K562 (cell line): Measurements from ENCODE around the gene SLC35G1. TPM values are rescaled to one million over a fixed set of nuclear protein-coding genes. Genes with fewer than 3 reads are reported as not detected.

ENCODE experiments used
- ATAC-seq: fragments of 200-7000 bp; cut with Tn5 transposase; 3 replicates; pipeline ENCODE4 v1.9.1; 2020; ENCODE audit warnings: moderate library complexity
- BruUV-seq: library from RNA; stranded (reverse); fragments of 400-500 nt; replicated peaks from 2 replicates; lab custom pipeline; 2021; lab: Mats Ljungman, UMichigan
- CTCF ChIA-PET: fragments of 300-600 bp; formaldehyde crosslinking; extraction: SDS; loops from one replicate; lab custom pipeline; 2021; ENCODE audit warnings: low intra/inter-chr PET ratio; lab: Yijun Ruan, JAX
- POLR2A ChIA-PET: fragments of 300-600, 350-650 bp; sonication (Branson Sonifier 250); formaldehyde crosslinking; extraction: SDS; loops from one replicate; lab custom pipeline; 2021; ENCODE audit warnings: antibody characterized with exemption, inconsistent platforms; lab: Yijun Ruan, JAX
- DNase-seq, 4 experiments: peaks; one replicate each; pipeline versions ENCODE4 v3.0.0 to v3.0.0-alpha.2; 2011 to 2018; ENCODE audit warnings: low spot score in 3 of 4, mixed read lengths in 3 of 4; ENCODE audit errors: extremely low read depth in 1 of 4
- FAIRE-seq: peaks from 2 replicates; lab custom pipeline; 2011; peaks lifted over from hg19 to GRCh38; lab: Jason Lieb, UNC
- H2AFZ ChIP-seq: 2 replicates; pipeline ENCODE4 v1.6.0; 2011; ENCODE audit warnings: low read depth, low read length, control low read depth, inconsistent platforms
- H3K27ac ChIP-seq: fragments of 200-600 bp; 3 replicates; pipeline ENCODE4 v1.8.0; 2011; ENCODE audit warnings: low read depth, mild to moderate bottlenecking, control low read depth, inconsistent platforms, low read length, moderate library complexity, mixed read lengths; ENCODE audit errors: extremely low read depth
- H3K27me3 ChIP-seq, 2 experiments: fragments of 300-600 bp in 1 of 2; 2 replicates in 1 of 2; 3 replicates in 1 of 2; pipeline versions ENCODE4 v1.6.0 to v1.8.0; 2011; ENCODE audit warnings: inconsistent platforms in 2 of 2, low read length in 2 of 2, mild to moderate bottlenecking in 1 of 2, mixed read lengths in 1 of 2, moderate library complexity in 1 of 2; ENCODE audit not compliant: control insufficient read depth in 2 of 2, insufficient read depth in 2 of 2
- H3K36me3 ChIP-seq: fragments of 300-600 bp; 3 replicates; pipeline ENCODE4 v1.8.0; 2011; ENCODE audit warnings: mild to moderate bottlenecking, low read length, inconsistent platforms; ENCODE audit not compliant: control insufficient read depth, insufficient read depth
- H3K4me1 ChIP-seq, 2 experiments: fragments of 200-600 bp in 1 of 2; replicated peaks in 1 of 2; 2 replicates in 1 of 2; 3 replicates in 1 of 2; pipeline versions ENCODE4 v1.5.1 to v1.8.0; 2011; ENCODE audit warnings: inconsistent platforms in 2 of 2, low read length in 2 of 2, mild to moderate bottlenecking in 1 of 2, mixed read lengths in 1 of 2, moderate library complexity in 1 of 2; ENCODE audit not compliant: control insufficient read depth in 2 of 2, insufficient read depth in 2 of 2
- H3K4me2 ChIP-seq: 2 replicates; pipeline ENCODE4 v1.6.1; 2011; ENCODE audit warnings: low read length, control low read depth, inconsistent platforms, mixed read lengths; ENCODE audit not compliant: insufficient read depth
- H3K4me3 ChIP-seq: fragments of 200-600 bp; sonication (generic), shearing (Covaris generic); 2 replicates; pipeline ENCODE4 v1.5.1; 2016; ENCODE audit warnings: control low read depth, inconsistent platforms
- H3K79me2 ChIP-seq: fragments of 200-600 bp; 3 replicates; pipeline ENCODE4 v1.8.0; 2011; ENCODE audit warnings: low read length, inconsistent platforms; ENCODE audit not compliant: control insufficient read depth, insufficient read depth
- H3K9ac ChIP-seq, 2 experiments: 2 replicates each; pipeline versions ENCODE4 v1.6.0 to v1.6.1; 2011; ENCODE audit warnings: low read depth in 2 of 2, low read length in 2 of 2, control low read depth in 1 of 2, inconsistent platforms in 1 of 2, mild to moderate bottlenecking in 1 of 2, mixed read lengths in 1 of 2; ENCODE audit not compliant: insufficient read depth in 1 of 2
- H3K9me1 ChIP-seq: one replicate; pipeline ENCODE4 v1.6.0; 2011; ENCODE audit warnings: inconsistent platforms, mild to moderate bottlenecking, low read length, moderate library complexity; ENCODE audit not compliant: control insufficient read depth, insufficient read depth
- H3K9me3 ChIP-seq: replicated peaks from 2 replicates; pipeline ENCODE4 v1.5.1; 2011; ENCODE audit warnings: low read depth, low read length, inconsistent platforms; ENCODE audit not compliant: control insufficient read depth, insufficient read depth
- H4K20me1 ChIP-seq: replicated peaks from 2 replicates; pipeline ENCODE4 v1.6.1; 2011; ENCODE audit warnings: low read length, inconsistent platforms, mixed read lengths; ENCODE audit not compliant: control insufficient read depth, insufficient read depth
- CREBBP ChIP-seq: IDR thresholded peaks from one replicate; pipeline ENCODE4 v1.6.1; 2012; ENCODE audit warnings: low read depth, mild to moderate bottlenecking, control low read depth, inconsistent platforms, low read length
- ESRRA ChIP-seq: fragments of 450-650 bp; IDR thresholded peaks from 2 replicates; pipeline ENCODE4 v1.6.1; 2014; ENCODE audit warnings: low read depth, mild to moderate bottlenecking, moderate library complexity, borderline replicate concordance
- HDAC3 ChIP-seq: fragments of 450-650 bp; IDR thresholded peaks from 2 replicates; pipeline ENCODE4 v1.6.1; 2018; ENCODE audit warnings: borderline replicate concordance, mild to moderate bottlenecking, moderate library complexity; ENCODE audit not compliant: partially characterized antibody
- HMBOX1 ChIP-seq: sonication (generic); IDR thresholded peaks from 2 replicates; pipeline ENCODE4 v1.6.1; 2016
- RUNX1 ChIP-seq: sonication (generic); IDR thresholded peaks from 2 replicates; pipeline ENCODE4 v1.6.1; 2016; ENCODE audit warnings: antibody characterized with exemption, low read depth
- SAP30 ChIP-seq: fragments of 200-600 bp; sonication (generic); IDR thresholded peaks from 2 replicates; pipeline ENCODE4 v1.6.1; 2012; ENCODE audit warnings: borderline replicate concordance, low read depth, mild to moderate bottlenecking, moderate library complexity, low read length, control low read depth, inconsistent platforms; ENCODE audit not compliant: insufficient read depth, poor library complexity, severe bottlenecking
- WGBS: fragments of 100-300 bp; shearing (Covaris generic); methylation state at CpG from one replicate; pipeline ENCODE4 v1.1.6; 2016; ENCODE audit warnings: low coverage, mixed read lengths; ENCODE audit not compliant: insufficient coverage; ENCODE audit errors: missing lambda C conversion rate; 5-methylcytosine and 5-hydroxymethylcytosine counted together
- in situ Hi-C: fragments of 300-500 bp; cut with MboI; formaldehyde crosslinking; loops from 4 replicates; pipeline ENCODE4 v1.15.0; 2018; ENCODE audit warnings: inconsistent platforms, mixed read lengths
- intact Hi-C: fragments of 100-400 bp; cut with micrococcal nuclease; formaldehyde crosslinking; loops from 2 replicates; pipeline ENCODE4 v1.14.2; 2022
- polyA plus RNA-seq, 8 experiments: library from polyadenylated mRNA; depleted of rRNA in 4 of 8; stranded (reverse) in 5 of 8; unstranded in 3 of 8; fragments of >200 nt; fragmentation: Nextera tagmentation in 2 of 8; fragmentation: Illumina TruSeq in 1 of 8; extraction: Ambion mirVana in 2 of 8; extraction: Trizol in 1 of 8; gene quantifications; 2 replicates each; pipeline versions ENCODE4 v1.2.1 to v1.2.3, GENCODE V29; 2011 to 2014; ENCODE audit warnings: inconsistent platforms in 1 of 8, missing spikeins in 1 of 8
- total RNA-seq, 7 experiments: library from RNA; depleted of rRNA in 6 of 7; stranded (reverse); fragments of >200 nt in 6 of 7; fragmentation: Illumina TruSeq in 2 of 7; extraction: Trizol in 2 of 7; gene quantifications; 2 replicates each; pipeline versions ENCODE4 v1.2.1 to v1.2.3, GENCODE V29; 2011 to 2021; ENCODE audit warnings: low replicate concordance in 1 of 7
- TF ChIP-seq, protein P1 (sequence below): IDR thresholded peaks from 3 replicates; pipeline ENCODE4 v1.6.1; 2011; ENCODE audit warnings: borderline replicate concordance, mild to moderate bottlenecking, moderate library complexity; ENCODE audit not compliant: insufficient read length; ENCODE audit errors: extremely low read depth

SLC35G1 gene
- total and polyA plus RNA-seq, 9 of the 15 experiments (the other 6 are each of a cell fraction or from before 2014, with no cell fraction given): 0.76 to 8.5 (median 4.9) TPM

DNA sequence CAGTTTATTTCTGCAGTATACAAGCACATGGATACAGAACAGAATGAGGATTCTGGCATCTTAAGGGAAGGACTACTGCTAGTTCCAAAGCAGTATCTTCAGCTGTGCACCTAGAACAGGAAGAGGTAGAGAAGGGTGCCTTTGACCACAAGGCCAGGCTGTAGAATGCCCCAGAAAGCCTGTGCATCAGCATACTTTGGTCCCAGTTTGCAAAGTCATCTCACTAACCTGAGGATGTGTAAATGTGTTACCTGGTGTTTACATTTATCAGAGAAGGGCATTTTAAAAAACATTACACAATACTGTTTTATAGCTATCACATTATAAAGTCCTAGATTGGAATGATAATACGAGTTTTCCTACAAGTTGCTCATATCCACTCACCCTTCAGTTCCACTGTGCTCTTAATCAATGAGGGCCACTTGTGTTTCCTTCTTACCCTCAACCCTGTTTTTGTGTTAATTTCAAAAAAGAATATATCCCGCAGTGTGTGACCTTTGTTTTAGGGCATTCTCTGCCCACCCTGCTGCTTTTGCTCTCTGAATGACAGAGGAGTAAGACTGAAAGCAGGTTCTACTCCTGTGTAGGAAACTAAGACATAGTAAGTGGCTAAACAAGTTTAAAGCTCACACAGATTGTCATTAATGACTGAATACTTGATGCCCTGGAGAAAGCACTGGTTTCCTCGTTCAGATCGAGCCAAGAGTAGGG, 3.4 kb downstream of the SLC35G1 start:
- Histone ChIP-seq H3K36me3 (peaks cover 25% of the 10 kb centered on the region; the same call in 2 of the 3 replicates), H3K4me1 (peaks cover 9% of the 10 kb centered on the region in 2 experiments; a peak in 4 of 5 replicates), H3K4me2 (no peak overlapping the region), H3K9me3 (no peaks in the 10 kb centered on the region), H4K20me1 (0 out of 2 replicates have a peak, but pooled peaks cover 4% of the 10 kb centered on the region), H3K27me3 (no peaks in the 10 kb centered on the region), H3K27ac (no peak overlapping the region), H3K79me2 (peaks cover 31% of the 10 kb centered on the region), H3K9ac (no peak overlapping the region), H2AFZ (no peak overlapping the region), H3K9me1 (no peaks in the 10 kb centered on the region), H3K4me3 (no peak overlapping the region)
- no TSS peak for BruUV-seq
- ChIA-PET POLR2A (no interaction called here), CTCF (no interaction called here)
- TF ChIP-seq RUNX1 (no peak), HDAC3 (no peak)
- in situ Hi-C loops (no loop called here), intact Hi-C loops (no loop called here)
- WGBS: 49% methylated on average over 4 of the region's 4 CpGs
- FAIRE-seq (no peak), ATAC-seq (no peak), DNase-seq (no peak)

DNA sequence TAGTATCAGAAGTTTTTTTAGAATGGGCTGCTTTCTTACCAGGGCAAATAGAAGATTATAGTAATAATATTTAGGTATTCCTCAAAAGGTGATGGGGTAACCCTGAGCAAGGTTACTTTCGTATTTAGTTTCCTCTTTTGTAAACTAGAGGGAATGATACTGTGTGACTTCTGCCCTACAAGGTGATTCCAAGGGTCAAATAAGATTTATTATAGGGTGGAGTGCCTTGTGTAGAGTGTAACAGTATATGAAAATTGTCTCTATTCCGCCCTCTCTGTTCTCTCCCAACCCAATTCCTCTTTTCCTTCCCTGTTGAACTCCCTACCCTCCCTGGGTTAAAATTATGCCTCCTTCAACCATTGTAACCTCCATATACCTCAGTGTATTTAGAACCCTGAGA, 5.3 kb downstream of the SLC35G1 start:
- ChIA-PET POLR2A (no interaction called here), CTCF (no interaction called here)
- TF ChIP-seq HMBOX1: no peak
- TF ChIP-seq SAP30: no peak
- TF ChIP-seq, protein P1, sequence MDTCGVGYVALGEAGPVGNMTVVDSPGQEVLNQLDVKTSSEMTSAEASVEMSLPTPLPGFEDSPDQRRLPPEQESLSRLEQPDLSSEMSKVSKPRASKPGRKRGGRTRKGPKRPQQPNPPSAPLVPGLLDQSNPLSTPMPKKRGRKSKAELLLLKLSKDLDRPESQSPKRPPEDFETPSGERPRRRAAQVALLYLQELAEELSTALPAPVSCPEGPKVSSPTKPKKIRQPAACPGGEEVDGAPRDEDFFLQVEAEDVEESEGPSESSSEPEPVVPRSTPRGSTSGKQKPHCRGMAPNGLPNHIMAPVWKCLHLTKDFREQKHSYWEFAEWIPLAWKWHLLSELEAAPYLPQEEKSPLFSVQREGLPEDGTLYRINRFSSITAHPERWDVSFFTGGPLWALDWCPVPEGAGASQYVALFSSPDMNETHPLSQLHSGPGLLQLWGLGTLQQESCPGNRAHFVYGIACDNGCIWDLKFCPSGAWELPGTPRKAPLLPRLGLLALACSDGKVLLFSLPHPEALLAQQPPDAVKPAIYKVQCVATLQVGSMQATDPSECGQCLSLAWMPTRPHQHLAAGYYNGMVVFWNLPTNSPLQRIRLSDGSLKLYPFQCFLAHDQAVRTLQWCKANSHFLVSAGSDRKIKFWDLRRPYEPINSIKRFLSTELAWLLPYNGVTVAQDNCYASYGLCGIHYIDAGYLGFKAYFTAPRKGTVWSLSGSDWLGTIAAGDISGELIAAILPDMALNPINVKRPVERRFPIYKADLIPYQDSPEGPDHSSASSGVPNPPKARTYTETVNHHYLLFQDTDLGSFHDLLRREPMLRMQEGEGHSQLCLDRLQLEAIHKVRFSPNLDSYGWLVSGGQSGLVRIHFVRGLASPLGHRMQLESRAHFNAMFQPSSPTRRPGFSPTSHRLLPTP: no peak
- no peak for TF ChIP-seq CREBBP
- TF ChIP-seq ESRRA: no peak
- H3K27me3 ChIP-seq: no peaks in the 10 kb centered on the region
- FAIRE-seq (no peak), ATAC-seq (no peak), DNase-seq (no peak)
- H2AFZ ChIP-seq: no peak overlapping the region
- 89% methylated on average over 2 of the region's 2 CpGs for WGBS
- no peaks in the 10 kb centered on the region for H3K9me3 ChIP-seq
- no TSS peak for BruUV-seq
- intact Hi-C loops (no loop called here), in situ Hi-C loops (no loop called here)
- H3K4me3 ChIP-seq: no peak overlapping the region
- no peak overlapping the region for H3K27ac ChIP-seq
- no peak overlapping the region for H3K9ac ChIP-seq
- peaks cover 28% of the 10 kb centered on the region for H3K79me2 ChIP-seq
- no peak overlapping the region for H3K4me2 ChIP-seq
- H3K36me3 ChIP-seq: peaks cover 25% of the 10 kb centered on the region; the same call in 2 of the 3 replicates
- no peaks in the 10 kb centered on the region for H3K9me1 ChIP-seq
- H4K20me1 ChIP-seq: 0 out of 2 replicates have a peak, but pooled peaks cover 4% of the 10 kb centered on the region
- H3K4me1 ChIP-seq: peaks cover 1 to 9% of the 10 kb centered on the region in 2 experiments; a peak in 4 of 5 replicates
